GM12873 (cell line): ENCODE measurements around the gene ADAM8.

ENCODE experiments used
- TF ChIP-seq, protein P1 (sequence below): IDR thresholded peaks from 2 replicates; pipeline ENCODE4 v1.5.1; 2012; ENCODE audit warnings: low read depth, mild to moderate bottlenecking, moderate library complexity, low read length, control low read depth; ENCODE audit not compliant: insufficient read depth; ENCODE audit errors: missing control alignments

The ADAM8 gene

DNA sequence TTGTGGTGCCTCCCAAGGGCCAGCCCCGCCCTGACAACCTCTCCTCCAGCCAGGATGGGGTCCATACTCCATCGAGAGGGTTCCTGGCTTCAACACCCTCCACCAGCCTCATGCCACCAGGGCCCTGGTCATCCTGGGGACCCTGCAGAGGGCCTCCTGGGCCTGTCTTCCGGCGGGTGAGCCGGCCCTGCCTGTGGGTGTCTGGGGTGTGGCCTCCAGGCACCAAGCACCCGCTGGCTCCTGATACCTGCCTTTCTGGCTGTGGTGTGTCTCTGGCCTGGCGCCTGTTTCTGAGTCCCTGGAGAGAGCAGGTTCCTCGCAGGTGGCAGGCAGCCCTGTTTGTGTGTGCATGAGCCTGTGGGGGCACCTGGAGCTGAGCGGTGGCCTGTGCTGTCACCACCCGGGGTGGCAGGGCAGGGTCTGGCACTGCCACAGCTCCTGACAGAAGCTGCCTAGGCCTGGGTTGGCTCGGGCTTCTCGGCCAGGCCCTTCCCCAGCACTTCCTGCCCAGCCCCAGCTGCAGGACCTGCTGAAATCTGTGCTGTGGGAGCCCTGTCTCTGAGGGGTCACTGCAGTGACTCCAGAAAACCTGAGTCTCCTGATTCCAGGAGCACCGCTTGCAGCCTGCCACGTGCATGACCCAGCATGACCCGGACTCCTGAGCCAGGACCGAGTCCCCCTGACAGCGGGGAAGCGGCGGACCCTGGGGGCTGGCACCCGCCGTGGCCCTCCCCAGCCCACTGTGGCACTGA lies 18.4 kb downstream of the ADAM8 start:
- TF ChIP-seq, protein P1, sequence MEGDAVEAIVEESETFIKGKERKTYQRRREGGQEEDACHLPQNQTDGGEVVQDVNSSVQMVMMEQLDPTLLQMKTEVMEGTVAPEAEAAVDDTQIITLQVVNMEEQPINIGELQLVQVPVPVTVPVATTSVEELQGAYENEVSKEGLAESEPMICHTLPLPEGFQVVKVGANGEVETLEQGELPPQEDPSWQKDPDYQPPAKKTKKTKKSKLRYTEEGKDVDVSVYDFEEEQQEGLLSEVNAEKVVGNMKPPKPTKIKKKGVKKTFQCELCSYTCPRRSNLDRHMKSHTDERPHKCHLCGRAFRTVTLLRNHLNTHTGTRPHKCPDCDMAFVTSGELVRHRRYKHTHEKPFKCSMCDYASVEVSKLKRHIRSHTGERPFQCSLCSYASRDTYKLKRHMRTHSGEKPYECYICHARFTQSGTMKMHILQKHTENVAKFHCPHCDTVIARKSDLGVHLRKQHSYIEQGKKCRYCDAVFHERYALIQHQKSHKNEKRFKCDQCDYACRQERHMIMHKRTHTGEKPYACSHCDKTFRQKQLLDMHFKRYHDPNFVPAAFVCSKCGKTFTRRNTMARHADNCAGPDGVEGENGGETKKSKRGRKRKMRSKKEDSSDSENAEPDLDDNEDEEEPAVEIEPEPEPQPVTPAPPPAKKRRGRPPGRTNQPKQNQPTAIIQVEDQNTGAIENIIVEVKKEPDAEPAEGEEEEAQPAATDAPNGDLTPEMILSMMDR = no peak

DNA sequence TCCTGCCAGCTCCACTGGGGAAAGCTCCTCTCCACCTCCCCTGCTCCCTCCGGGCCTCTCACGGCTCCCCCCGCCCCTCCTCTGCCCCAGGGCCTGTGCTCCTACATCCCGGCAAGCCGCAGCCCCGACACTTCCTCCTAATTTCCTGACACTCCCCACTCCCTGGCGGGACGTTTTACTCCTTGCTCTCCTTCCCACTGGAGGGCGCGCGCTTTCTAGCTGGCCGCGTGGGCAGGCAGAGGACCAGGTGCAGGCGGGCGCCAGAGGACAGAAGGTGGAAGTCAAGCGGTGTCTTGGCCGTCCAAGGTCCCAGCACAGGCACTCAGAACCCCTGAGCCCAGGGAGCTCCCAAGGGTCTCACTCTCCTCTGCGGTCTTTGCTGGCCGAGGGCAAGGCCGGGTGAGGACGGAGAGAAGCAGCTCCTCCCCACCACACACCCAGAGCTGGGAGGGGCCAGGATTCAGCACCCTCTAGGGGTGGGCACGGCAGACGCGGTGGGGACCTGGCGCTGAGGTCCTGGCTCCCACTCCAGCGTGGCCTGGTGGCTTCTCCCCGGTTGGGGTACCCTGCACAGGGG lies 19.1 kb downstream of the ADAM8 start:
- TF ChIP-seq, protein P1 = no peak

DNA sequence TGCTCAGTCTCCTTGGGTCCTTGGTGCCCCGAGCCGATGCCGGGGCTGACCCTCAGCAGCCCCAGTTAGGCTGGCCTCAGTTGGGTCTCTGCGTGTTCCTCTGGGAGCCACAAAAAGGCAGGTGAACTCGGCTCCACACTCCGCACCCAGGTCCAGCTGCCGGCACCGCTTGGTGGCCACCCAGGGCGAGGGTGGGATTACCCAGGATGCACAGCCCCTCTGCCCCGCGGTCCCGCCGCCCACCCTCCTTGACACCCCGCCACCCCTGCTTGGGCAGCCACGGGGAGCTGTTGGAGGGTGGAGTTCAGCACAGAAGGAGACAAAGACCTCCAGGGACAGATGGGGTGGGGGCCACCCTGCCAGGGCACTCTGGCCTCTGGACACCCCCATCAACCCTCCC lies 21.3 kb downstream of the ADAM8 start:
- TF ChIP-seq, protein P1 = no peak

DNA sequence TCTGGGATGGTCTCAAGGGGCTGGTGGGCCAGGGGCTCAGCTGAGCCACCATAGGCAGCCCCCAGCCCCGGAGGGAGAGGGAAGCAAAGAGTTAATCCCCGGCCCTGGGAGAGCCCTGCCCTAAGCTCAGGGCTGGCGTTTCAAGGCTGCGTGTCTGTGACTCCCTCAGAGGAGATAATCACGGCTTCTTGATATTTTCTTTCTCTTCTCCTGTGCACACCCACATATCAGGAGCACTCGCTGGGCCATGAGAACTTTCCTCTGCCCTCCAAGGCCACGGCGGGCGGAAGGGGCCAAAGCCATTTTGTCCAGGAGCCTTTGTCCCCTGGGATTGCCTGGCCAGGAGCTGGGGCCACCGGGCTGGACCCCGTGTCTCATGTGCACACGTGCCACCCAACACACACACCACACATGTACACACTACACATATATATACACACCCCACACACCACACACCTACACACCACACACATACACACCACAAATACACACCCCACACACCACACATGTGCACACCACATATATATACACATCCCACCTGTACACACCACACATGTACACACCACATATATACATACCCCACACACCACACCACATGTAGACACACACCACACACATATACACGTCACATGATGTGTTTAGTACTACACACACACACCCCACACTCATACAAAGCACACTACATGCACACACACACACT lies 22.1 kb downstream of the ADAM8 start:
- TF ChIP-seq, protein P1 = no peak

DNA sequence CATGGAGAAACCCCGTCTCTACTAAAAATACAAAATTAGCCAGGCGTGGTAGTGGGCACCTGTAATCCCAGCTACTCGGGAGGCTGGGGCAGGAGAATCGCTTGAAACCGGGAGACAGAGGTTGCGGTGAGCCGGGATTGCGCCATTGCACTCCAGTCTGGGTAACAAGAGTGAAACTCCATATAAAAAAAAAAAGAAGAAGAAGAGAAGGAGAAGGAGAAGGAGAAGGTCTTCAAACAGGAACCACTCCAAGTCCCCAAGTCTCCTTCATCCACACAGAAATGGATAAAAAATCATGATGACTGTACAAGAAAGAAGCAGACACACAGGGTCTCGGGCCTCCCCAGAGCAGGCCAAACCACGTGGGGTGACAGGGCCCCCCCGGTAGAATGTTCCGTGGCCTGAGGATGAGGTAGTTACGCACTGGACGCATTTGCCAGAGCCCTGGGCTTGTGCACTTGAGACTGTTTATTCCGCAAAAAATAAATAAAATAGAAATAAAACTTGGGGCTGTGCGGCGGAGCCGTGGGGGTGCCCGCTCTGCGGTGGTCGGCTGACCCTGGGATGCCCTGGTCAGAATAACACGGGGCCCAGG lies 23.2 kb downstream of the ADAM8 start:
- TF ChIP-seq, protein P1 = no peak

DNA sequence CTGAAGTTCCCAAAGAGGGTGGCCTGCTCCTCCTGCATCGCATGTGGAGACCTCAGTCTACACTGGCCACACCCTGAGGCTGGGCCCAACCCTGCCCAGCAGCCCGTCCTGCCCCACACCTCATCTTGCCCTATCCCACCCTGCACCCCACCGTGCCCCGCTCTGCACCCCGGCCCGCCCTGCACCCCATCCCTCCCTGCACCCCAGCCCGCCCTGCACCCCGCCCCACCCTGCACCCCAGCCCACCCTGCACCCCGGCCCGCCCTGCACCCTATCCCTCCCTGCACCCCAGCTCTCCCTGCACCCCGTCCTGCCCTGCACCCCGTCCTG lies 24.5 kb downstream of the ADAM8 start:
- TF ChIP-seq, protein P1 = no peak
